Left lung (tissue), 10 donors: ENCODE data around the gene CKM. TPM values are rescaled to one million over a fixed set of nuclear protein-coding genes. Genes with fewer than 3 reads are reported as not detected.

Experiments used
- ATAC-seq: fragments of 200-7000 bp; cut with Tn5 transposase; one replicate; pipeline ENCODE4 v1.9.1; 2020; ENCODE audit warnings: moderate library complexity
- DNase-seq, 4 donors: peaks; one replicate each; pipeline ENCODE4 v3.0.0-alpha.2; 2013 to 2020
- H3K27ac ChIP-seq, 2 donors: fragments of 200-600 bp; sonication (generic) in 1 of 2; one replicate each; pipeline versions ENCODE4 v1.5.0 to v1.8.0; 2020 to 2021
- H3K27me3 ChIP-seq, 2 donors: fragments of 200-600 bp; sonication (generic) in 1 of 2; one replicate each; pipeline versions ENCODE4 v1.5.0 to v1.8.0; 2020 to 2021
- H3K36me3 ChIP-seq, 2 donors: fragments of 200-600 bp; sonication (generic) in 1 of 2; one replicate each; pipeline versions ENCODE4 v1.5.0 to v1.8.0; 2020 to 2021
- H3K4me1 ChIP-seq, 2 donors: fragments of 200-600 bp; one replicate each; pipeline ENCODE4 v1.8.0; 2021
- H3K4me3 ChIP-seq, 2 donors: fragments of 200-600 bp; sonication (generic) in 1 of 2; one replicate each; pipeline versions ENCODE4 v1.5.0 to v1.8.0; 2020 to 2021; ENCODE audit warnings: mild to moderate bottlenecking in 1 of 2
- H3K9me3 ChIP-seq, 2 donors: fragments of 200-600 bp; sonication (generic) in 1 of 2; one replicate each; pipeline versions ENCODE4 v1.5.0 to v1.8.0; 2020 to 2021
- intact Hi-C, 2 donors: fragments of 100-400 bp; cut with DNase I; formaldehyde crosslinking; loops; one replicate each; pipeline versions ENCODE4 v1.11.2 to v1.14.2; 2022
- polyA plus RNA-seq, 6 donors: library from polyadenylated mRNA; unstranded; fragments of 120-200 nt; gene quantifications; one replicate each; pipeline ENCODE4 v1.2.1, GENCODE V29; 2013; ENCODE audit not compliant: insufficient read length in 6 of 6
- total RNA-seq, 2 donors: library from RNA; stranded (reverse); fragmentation: NEBNext Ultra II Directional; extraction: Animal tissue kit (Norgen Biotek cat#: 25700); gene quantifications; one replicate each; pipeline ENCODE4 v1.2.1, GENCODE V29; 2021
- TF ChIP-seq, protein P1 (sequence below), 2 donors: fragments of 200-600 bp; sonication (generic) in 1 of 2; IDR thresholded peaks; one replicate each; pipeline versions ENCODE4 v1.5.0 to v1.8.0; 2021; ENCODE audit warnings: antibody characterized with exemption in 2 of 2
- donor health status: DM: no; HTN: yes; CAD: no.
- donor health status: DM: no; HTN: no; CAD: no.

Gene CKM
- total and polyA plus RNA-seq, 8 donors: 0.20 to 1.7 (median 0.38) TPM

GRCh38 chr19:45298264-45298663 is 24.4 kb downstream of the CKM start:
- Histone ChIP-seq H3K27ac (no peak overlapping the region), H3K4me3 (no peak overlapping the region), H3K27me3 (no peaks in the 10 kb centered on the region), H3K9me3 (no peaks in the 10 kb centered on the region), H3K36me3 (peaks cover 0 to 73% of the 10 kb centered on the region in 2 donors), H3K4me1 (no peaks in the 10 kb centered on the region)
- ATAC-seq (no peak), DNase-seq (no peak)
- TF ChIP-seq, protein P1, sequence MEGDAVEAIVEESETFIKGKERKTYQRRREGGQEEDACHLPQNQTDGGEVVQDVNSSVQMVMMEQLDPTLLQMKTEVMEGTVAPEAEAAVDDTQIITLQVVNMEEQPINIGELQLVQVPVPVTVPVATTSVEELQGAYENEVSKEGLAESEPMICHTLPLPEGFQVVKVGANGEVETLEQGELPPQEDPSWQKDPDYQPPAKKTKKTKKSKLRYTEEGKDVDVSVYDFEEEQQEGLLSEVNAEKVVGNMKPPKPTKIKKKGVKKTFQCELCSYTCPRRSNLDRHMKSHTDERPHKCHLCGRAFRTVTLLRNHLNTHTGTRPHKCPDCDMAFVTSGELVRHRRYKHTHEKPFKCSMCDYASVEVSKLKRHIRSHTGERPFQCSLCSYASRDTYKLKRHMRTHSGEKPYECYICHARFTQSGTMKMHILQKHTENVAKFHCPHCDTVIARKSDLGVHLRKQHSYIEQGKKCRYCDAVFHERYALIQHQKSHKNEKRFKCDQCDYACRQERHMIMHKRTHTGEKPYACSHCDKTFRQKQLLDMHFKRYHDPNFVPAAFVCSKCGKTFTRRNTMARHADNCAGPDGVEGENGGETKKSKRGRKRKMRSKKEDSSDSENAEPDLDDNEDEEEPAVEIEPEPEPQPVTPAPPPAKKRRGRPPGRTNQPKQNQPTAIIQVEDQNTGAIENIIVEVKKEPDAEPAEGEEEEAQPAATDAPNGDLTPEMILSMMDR (IDR thresholded peaks at IDR 0.05): no peak
- intact Hi-C loops: no loop called here

DNA sequence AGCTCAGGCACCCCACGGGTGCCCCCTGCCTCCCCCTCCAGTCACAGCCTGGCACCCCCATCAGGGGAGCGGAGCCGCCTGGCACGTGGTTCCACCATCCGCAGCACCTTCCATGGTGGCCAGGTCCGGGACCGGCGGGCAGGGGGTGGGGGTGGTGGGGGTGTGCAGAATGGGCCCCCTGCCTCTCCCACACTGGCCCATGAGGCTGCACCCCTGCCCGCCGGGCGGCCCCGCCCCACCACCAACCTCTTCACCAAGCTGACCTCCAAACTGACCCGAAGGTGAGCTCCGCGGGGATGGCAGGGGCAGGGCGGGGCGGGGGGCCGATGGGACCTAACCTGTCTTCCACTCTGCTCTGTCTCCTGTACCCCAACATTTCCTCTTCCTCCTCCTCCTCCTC is 25.0 kb downstream of the CKM start:
- no peak for DNase-seq
- intact Hi-C loops: no loop called here
- no peak overlapping the region for H3K27ac ChIP-seq
- TF ChIP-seq, protein P1 (IDR thresholded peaks at IDR 0.05): no peak
- H3K36me3 ChIP-seq: peaks cover 0 to 70% of the 10 kb centered on the region in 2 donors
- H3K27me3 ChIP-seq: no peaks in the 10 kb centered on the region
- no peak overlapping the region for H3K4me3 ChIP-seq
- no peak for ATAC-seq
- H3K9me3 ChIP-seq: no peaks in the 10 kb centered on the region
- H3K4me1 ChIP-seq: no peaks in the 10 kb centered on the region

- intact Hi-C loops: no loop called here
- ATAC-seq: peak; percentile 27
- TF ChIP-seq, protein P1 (IDR thresholded peaks at IDR 0.05): no peak
Measured at GRCh38 chr19:45296355-45296754, 26.3 kb downstream of the CKM start.

DNA sequence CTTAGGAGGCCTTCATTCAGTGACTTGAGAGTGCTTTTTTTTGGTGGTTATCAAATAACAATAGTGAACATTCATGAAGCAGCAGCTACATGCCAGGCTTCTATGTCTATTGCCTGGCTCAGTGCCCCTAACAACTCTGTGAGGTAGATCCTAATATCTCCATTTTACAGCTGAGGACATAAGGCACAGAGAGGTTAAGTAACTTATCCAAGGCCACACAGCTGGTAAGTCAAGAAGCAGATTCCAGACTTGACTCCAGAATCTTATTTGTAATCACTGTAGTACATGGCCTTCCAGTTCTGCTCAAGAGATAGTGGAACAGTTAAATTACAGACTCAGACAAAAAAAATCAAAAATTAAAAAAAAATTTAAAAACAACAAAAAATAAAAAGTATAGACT is 26.8 kb downstream of the CKM start:
- H3K27me3 ChIP-seq: no peaks in the 10 kb centered on the region
- no peaks in the 10 kb centered on the region for H3K9me3 ChIP-seq
- H3K4me3 ChIP-seq: no peak overlapping the region
- TF ChIP-seq, protein P1 (IDR thresholded peaks at IDR 0.05): no peak
- DNase-seq (no peak), ATAC-seq (no peak)
- no peaks in the 10 kb centered on the region for H3K4me1 ChIP-seq
- intact Hi-C loops: no loop called here
- H3K36me3 ChIP-seq: peaks cover 0 to 73% of the 10 kb centered on the region in 2 donors
- H3K27ac ChIP-seq: no peak overlapping the region

More at GRCh38 chr19:45296355-45296754, 26.3 kb downstream of the CKM start:
- H3K9me3 ChIP-seq: no peaks in the 10 kb centered on the region
- DNase-seq: no peak
- no peak overlapping the region for H3K4me3 ChIP-seq
- H3K36me3 ChIP-seq: peaks cover 0 to 73% of the 10 kb centered on the region in 2 donors
- H3K27ac ChIP-seq: no peak overlapping the region
- H3K27me3 ChIP-seq: no peaks in the 10 kb centered on the region
- no peaks in the 10 kb centered on the region for H3K4me1 ChIP-seq

DNA sequence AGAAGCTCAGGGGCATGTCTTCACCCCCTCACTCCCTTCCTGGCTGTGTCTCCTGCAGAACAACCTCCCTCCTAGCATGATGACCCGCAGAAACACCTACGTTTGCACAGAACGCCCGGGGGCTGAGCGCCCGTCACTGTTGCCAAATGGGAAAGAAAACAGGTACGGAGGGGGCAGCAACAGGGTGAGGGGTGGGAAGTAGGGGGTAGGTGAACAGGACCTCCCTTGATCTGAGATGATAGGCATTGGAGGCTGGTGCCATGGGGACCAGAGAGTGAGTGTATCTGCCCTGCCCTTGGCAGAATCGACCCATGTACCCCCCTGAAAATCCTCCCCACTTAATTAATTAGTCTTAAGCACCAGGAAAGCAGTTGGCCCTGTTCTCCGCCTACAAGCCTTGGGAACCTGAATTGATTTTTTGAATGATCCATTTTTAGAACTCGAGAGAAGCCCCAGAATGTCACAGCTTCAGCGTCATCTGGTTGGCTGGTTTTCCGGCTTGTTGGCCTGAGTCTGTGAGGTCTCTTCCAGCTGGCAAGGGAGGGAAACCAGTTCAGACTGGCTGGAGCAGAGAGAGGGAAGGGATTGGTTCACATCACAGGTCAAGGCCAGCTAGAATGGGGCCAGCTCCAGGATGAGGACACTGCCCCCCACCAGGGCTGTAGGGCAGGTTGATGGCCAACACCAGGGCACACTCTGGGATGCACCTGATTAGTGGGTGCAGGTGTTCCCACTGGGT is 28.2 kb downstream of the CKM start:
- no peaks in the 10 kb centered on the region for H3K4me1 ChIP-seq
- intact Hi-C loops: no loop called here
- no peak overlapping the region for H3K27ac ChIP-seq
- H3K27me3 ChIP-seq: no peaks in the 10 kb centered on the region
- peaks cover 0 to 73% of the 10 kb centered on the region in 2 donors for H3K36me3 ChIP-seq
- H3K9me3 ChIP-seq: no peaks in the 10 kb centered on the region
- DNase-seq (peak in 1 of 4 donors; percentile 26), ATAC-seq (no peak)
- TF ChIP-seq, protein P1 (IDR thresholded peaks at IDR 0.05): no peak
- no peak overlapping the region for H3K4me3 ChIP-seq
